Gastroesophageal sphincter (tissue), 3 donors: Measurements from ENCODE around the gene TSPO2.

ENCODE experiments used
- POLR2A ChIP-seq, 2 donors: fragments of 450-650 bp; IDR thresholded peaks; one replicate each; pipeline ENCODE4 v1.6.1; 2017; ENCODE audit warnings: antibody characterized with exemption in 2 of 2, mild to moderate bottlenecking in 2 of 2, moderate library complexity in 1 of 2
- POLR2AphosphoS5 ChIP-seq: sonication (generic); formaldehyde crosslinking; IDR thresholded peaks from one replicate; pipeline ENCODE4 v1.6.1; 2017; ENCODE audit warnings: antibody characterized with exemption
- TF ChIP-seq, protein P1 (sequence below), 4 experiments: fragments of 200-600 bp in 2 of 4; fragments of 450-650 bp in 2 of 4; sonication (generic) in 1 of 4; IDR thresholded peaks; one replicate each; pipeline ENCODE4 v1.5.1; 2017 to 2019; ENCODE audit warnings: antibody characterized with exemption in 4 of 4, mild to moderate bottlenecking in 2 of 4, moderate library complexity in 2 of 4

- TF ChIP-seq, protein P1, sequence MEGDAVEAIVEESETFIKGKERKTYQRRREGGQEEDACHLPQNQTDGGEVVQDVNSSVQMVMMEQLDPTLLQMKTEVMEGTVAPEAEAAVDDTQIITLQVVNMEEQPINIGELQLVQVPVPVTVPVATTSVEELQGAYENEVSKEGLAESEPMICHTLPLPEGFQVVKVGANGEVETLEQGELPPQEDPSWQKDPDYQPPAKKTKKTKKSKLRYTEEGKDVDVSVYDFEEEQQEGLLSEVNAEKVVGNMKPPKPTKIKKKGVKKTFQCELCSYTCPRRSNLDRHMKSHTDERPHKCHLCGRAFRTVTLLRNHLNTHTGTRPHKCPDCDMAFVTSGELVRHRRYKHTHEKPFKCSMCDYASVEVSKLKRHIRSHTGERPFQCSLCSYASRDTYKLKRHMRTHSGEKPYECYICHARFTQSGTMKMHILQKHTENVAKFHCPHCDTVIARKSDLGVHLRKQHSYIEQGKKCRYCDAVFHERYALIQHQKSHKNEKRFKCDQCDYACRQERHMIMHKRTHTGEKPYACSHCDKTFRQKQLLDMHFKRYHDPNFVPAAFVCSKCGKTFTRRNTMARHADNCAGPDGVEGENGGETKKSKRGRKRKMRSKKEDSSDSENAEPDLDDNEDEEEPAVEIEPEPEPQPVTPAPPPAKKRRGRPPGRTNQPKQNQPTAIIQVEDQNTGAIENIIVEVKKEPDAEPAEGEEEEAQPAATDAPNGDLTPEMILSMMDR (IDR thresholded peaks at IDR 0.05): peak; percentile 96 to 99 (median 98)
- TF ChIP-seq POLR2A (IDR thresholded peaks at IDR 0.05) (peak in 1 of 2 donors; percentile 16), POLR2AphosphoS5 (peak; percentile 22)
These were observed 14.3 kb upstream of the TSPO2 start for GRCh38 chr6:41027799-41028560.
